GM12865 (cell line): Measurements from ENCODE around the gene C2CD4C.

Experiments
- DNase-seq: peaks from one replicate; pipeline ENCODE4 v3.0.0; 2010; ENCODE audit warnings: low read depth
- H3K4me3 ChIP-seq: 2 replicates; pipeline ENCODE4 v1.5.1; 2011; ENCODE audit warnings: mild to moderate bottlenecking, low read depth, low read length, control low read depth
- TF ChIP-seq, protein P1 (sequence below): IDR thresholded peaks from 2 replicates; pipeline ENCODE4 v1.5.1; 2011; ENCODE audit warnings: low read length, control low read depth, low read depth, inconsistent platforms; ENCODE audit not compliant: insufficient read depth; ENCODE audit errors: missing control alignments

C2CD4C gene

DNA sequence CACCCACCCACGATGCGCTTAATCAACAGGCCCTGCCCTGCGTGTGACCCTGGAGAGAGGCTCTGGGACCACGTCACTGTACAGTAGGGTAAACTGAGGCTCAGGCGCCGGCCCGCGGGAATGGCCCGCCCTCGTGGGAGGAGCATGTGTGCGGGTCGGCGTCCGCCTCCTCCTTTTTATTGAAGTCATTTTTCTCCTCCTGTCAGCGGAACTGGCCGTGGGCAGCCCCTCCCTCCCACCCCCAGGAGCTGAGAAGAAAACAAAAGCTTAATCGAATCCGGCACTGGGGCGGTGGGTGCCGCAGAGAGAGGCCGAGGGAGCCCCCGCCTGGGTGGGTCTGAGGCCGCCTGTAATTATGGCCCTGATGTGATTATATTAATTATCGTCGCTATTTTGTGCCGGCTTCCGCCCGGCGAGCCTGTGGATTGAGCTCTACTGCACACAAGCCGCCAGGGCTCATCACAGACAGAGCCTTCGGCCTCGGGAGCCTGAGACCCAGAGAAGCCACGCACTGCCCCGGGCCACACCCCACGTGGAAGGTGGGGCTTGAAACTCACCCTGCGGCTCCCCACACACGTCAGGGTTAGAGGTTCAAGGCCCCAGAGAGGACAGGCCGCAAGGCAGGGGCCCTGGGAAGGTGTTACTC lies 7.0 kb downstream of the C2CD4C start:
- TF ChIP-seq, protein P1, sequence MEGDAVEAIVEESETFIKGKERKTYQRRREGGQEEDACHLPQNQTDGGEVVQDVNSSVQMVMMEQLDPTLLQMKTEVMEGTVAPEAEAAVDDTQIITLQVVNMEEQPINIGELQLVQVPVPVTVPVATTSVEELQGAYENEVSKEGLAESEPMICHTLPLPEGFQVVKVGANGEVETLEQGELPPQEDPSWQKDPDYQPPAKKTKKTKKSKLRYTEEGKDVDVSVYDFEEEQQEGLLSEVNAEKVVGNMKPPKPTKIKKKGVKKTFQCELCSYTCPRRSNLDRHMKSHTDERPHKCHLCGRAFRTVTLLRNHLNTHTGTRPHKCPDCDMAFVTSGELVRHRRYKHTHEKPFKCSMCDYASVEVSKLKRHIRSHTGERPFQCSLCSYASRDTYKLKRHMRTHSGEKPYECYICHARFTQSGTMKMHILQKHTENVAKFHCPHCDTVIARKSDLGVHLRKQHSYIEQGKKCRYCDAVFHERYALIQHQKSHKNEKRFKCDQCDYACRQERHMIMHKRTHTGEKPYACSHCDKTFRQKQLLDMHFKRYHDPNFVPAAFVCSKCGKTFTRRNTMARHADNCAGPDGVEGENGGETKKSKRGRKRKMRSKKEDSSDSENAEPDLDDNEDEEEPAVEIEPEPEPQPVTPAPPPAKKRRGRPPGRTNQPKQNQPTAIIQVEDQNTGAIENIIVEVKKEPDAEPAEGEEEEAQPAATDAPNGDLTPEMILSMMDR: no peak
- no peak for DNase-seq
- H3K4me3 ChIP-seq: no peak overlapping the region

DNA sequence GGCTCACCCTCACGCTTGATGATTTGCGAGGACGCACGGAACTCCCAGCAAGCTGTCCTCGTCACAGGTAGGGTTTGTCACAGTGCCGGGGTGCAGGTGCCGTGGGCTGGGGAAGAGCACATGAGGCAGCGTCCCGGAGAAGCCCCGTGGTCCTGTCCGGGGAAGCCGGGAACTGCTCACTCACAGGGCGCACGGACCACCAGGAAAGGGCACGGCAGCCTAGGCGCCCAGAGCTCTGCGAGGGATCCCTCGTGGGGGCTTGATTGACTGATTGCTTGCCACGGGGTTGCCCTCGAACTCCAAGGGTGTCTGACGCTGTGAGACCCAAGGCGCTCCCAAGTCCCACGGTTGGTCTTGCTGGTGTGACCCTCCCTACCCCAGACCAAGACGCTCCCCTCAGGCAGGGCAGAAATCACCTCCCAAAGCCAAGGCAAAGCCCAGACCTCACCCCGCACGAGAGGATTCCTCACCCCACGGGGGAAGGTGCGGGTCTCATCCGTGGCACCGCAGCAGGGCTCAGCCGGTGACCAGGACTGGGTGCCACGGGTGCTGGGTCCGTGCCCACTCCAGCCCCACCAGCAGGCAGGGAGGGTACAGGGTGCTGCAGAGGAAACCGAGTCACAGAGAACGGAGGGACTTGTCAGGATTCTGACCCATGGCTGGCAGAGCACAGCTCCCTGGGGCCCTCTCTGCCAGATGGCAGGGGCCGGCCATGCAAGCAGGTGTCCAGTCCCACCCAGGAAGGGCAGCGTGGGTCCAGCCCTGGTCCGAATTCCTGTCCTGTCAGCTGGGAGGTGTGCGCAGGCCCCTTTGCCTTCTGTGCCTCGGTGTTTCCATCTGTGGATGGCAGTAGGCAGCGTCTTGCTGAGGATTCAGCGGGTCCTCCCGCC lies 7.7 kb downstream of the C2CD4C start:
- H3K4me3 ChIP-seq: no peak overlapping the region
- TF ChIP-seq, protein P1: no peak
- DNase-seq: no peak

DNA sequence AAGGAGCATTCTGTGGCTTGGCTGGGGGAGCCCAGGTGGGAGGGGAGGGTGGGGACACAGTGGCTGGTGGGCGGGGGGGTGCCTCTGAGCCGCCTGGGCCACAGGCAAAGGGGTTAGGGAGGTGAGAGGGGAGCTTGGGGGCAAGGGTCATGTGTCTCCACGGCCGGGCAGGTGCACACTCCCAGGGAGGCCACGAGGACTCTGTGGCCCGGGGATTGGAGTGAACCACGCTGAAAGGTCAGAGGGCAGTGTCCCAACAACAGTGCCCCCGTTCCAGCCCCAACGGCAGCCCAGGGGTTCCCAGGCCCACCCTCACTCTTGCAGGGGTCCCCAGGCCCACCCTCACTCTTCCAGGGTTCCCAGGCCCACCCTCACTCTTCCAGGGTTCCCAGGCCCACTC lies 9.6 kb downstream of the C2CD4C start:
- no peak overlapping the region for H3K4me3 ChIP-seq
- DNase-seq: no peak
- TF ChIP-seq, protein P1: no peak

DNA sequence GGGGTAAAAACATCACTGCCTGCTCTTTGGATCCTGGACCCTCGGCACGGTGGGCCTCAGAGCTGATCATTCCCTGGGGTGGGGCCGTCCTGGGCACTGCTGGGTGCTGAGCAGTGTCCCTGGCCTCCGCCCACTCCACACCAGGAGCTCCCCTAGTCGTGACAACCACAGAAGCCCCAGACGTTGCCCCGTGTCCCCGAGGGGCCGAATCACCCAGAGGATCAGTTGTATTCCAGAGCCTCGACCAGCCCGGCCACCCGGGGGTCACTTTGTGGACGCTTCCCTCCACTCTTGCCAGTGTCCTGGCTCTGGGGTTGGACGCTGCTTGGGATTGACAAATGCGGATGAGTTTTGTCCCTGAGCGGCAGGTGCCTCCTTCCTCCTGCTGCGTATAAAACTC lies 10.2 kb downstream of the C2CD4C start:
- no peak overlapping the region for H3K4me3 ChIP-seq
- DNase-seq: no peak
- TF ChIP-seq, protein P1: no peak

- DNase-seq: no peak
- no peak overlapping the region for H3K4me3 ChIP-seq
- TF ChIP-seq, protein P1: no peak
These were observed 10.8 kb downstream of the C2CD4C start for GRCh38 chr19:397941-398706.

- DNase-seq: no peak
These were observed 11.6 kb downstream of the C2CD4C start for GRCh38 chr19:397321-397720.

More at GRCh38 chr19:397321-397720, 11.6 kb downstream of the C2CD4C start:
- TF ChIP-seq, protein P1: no peak
- H3K4me3 ChIP-seq: no peak overlapping the region
